Measurements from ENCODE around the gene RPN2.
A peak's percentile ranks its signal among the peaks of the same experiment; 100 is the strongest.
"Not testable (repeated sequence)": the region's sequence is repeated elsewhere in the genome, so short reads cannot be mapped to it uniquely, and the experiment has no call there.

RPN2 gene

DNA sequence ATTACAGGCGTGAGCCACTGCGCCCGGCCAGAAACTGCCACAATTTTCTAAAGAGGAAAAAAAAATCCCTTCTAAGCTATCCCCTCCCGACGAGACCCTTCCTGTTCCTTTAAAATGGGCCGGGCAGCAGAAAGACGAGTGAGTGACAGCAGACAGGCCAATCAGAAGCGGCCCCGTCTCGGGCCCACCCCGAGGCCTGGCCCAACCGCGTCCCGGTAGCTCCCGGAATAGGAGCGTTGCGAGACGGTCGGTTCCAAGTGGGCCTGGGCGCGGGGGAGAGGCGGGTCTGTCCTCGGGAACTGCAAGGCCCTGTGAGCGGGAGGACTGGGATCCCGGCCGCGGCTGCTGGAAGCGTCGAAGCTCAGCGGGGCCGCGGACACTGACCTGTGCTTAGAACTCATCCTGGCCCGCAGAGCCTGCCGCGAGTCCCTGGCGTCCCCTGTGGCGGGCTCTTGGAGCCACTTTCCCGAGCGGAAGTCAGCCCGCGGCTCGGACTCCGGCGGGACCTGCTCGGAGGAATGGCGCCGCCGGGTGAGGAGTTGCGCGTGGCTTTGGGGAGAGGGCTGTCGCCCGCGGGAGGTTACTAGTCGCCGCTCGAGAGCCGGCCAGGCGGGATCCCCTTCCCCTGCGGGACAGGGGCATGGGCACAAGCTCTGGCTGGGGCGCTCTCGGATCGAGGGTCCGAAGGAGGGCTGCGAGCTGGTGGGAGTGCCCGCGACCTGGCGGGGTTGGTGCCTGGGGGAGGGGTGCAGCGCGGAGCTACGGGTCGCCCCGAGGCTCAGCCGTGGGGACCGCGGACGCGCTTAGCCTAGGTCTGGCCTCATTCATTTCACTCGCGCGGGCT is at the start of gene RPN2, which contains the start of gene MROH8:
Gene RPN2 (plus strand): TSS at position 492 of the 844 bp plus-strand sequence. CDS start 27 bp downstream, at position 519.
Gene MROH8 (minus strand): TSS at position 710 of the 844 bp plus-strand sequence.
- H3K4me3 ChIP-seq (ENCODE audit: low read depth, low read length) = peak within 1 kb of the TSS; percentile 94
- DNase-seq (ENCODE audit: low read depth) = peak; percentile 95

DNA sequence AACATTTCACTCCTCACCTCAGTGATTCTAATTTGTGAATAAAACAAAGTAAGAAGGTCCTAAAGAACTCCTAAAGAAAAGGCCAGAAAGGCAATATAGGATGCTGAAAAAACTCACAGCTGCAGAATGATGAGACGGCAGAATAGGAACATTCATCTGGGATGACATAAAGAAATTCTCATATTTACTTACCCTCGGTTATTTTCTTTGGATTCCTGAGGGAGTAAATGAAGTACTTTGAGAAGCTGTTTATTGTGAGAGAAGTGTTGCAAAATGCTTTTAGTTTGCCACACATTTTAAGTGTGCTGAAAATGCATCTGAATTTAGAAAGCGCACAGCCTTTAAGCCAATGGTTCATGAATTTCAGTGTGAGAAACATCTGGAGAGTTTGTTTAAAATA is 47.6 kb upstream of the RPN2 start:
- DNase-seq (ENCODE audit: low read depth) = peak; percentile 27
- H3K4me3 ChIP-seq (ENCODE audit: low read depth, low read length) = no peak overlapping the region

DNA sequence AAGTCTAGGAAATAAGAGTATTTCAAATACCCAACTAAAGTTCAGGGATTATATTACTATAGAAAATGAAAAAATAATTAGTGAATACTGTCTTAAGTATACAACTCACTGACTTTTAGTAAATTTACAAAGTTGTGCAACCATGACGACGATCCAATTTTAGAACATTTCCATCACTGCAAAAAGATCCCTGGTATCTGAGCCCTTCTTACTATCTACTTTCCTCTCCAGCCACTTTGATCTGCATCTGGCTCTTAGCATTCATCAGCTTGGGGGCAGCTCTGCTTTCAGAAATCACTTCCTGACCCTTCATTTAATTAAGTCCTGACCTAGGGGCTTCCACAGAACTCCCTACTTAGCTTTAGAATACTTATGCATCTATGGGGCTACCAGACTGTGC is 45.2 kb upstream of the RPN2 start:
- DNase-seq (ENCODE audit: low read depth) = no peak

DNA sequence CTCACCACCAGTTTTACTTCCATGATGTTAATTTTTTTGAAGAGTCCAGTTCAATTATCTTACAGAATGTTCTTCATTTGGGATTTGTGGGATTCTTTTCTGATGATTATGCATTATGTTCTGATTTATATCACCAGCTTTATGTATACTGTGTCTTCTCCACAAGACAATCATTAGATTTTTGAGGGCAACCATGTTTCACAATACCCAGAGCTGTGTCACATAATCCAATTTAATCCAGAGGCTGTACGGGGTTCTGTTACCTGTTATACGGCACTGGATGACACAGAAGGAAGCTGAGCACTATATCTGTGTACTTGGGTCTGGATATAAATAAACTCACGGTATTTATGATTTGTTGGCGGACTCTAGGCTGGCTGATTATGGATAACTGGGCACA is 41.6 kb upstream of the RPN2 start:
- H3K4me3 ChIP-seq (ENCODE audit: low read depth, low read length) = no peak overlapping the region
- no peak for DNase-seq (ENCODE audit: low read depth)

More for the DNA sequence above, 45.2 kb upstream of the RPN2 start:
- H3K4me3 ChIP-seq (ENCODE audit: low read depth, low read length) = no peak overlapping the region

DNA sequence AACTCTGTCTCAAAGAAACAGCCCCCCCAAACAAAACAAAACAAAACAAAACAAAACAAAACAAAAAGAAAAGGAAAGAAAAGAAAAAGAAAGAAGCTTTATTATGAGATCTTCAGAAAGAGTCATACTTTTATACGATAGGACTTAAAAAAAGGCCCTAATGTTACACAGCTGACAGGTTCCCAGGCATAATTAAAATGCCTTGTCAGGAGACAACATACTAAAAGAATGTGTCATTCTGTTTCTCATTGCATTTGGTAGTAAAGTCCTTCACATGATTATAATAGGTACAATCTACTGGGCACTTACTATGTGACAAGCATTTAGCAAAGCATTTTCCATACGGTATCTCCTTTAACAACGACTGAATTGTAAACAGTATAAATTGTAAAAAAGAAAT is 36.4 kb upstream of the RPN2 start:
- no peak overlapping the region for H3K4me3 ChIP-seq (ENCODE audit: low read depth, low read length)
- no peak for DNase-seq (ENCODE audit: low read depth)

DNA sequence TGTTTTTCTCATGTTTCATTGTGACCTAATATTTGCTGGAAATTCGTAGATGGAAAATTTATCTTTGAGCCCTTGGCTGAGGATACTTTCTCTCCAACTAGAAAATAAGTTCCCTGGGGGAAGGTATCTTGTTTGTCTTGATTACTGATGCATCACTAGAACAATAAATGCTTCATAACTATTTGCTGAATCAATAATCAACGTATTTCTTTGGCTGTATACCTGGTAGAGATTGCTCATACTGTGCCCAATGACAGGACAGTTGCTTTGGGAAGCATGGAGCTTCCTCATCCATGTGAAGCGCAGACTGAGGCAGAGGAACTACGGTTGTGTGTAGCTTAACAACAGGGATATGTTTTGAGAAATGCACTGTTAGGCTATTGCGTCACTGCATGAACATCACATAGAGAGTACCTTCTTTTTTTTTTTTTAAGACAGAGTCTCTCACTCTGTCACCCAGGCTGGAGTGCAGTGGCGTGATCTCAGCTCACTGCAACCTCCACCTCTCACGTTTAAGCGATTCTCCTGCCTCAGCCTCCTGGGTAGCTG is 34.2 kb upstream of the RPN2 start:
- DNase-seq (ENCODE audit: low read depth) = no peak
- H3K4me3 ChIP-seq (ENCODE audit: low read depth, low read length) = no peak overlapping the region

DNA sequence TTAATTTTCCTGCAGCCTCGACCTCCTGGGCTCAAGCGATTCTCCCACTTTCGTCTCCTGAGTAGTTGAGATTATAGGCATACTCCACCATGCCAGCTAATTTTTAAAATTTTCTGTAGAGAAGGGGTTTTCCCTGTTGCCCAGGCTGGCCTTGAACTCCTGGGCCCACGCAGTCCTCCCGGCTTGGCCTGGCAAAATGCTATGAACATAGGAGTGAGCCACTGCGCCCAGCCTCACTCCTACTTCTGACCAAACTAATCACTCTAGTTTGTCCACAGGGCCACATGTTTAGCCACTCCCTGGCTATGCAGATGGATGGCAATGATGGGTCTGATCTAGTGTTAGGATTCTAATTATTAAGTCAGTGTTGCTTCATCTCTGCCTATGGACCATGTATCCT is 31.9 kb upstream of the RPN2 start:
- no peak overlapping the region for H3K4me3 ChIP-seq (ENCODE audit: low read depth, low read length)
- DNase-seq (ENCODE audit: low read depth) = no peak

DNA sequence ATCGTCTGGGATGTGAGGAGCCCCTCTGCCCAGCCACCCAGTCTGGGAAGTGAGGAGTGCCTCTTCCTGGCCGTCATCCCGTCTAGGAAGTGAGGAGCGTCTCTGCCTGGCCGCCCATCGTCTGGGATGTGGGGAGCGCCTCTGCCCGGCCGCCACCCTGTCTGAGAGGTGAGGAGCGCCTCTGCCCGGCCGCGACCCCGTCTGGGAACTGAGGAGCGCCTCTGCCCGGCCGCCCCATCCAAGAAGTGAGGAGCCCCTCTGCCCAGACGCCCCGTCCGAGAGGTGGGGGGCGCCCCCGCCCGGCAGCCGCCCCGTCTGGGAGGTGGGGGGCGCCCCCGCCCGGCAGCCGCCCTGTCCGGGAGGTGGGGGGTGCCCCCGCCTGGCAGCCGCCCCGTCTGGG is 28.3 kb upstream of the RPN2 start:
- DNase-seq (ENCODE audit: low read depth); H3K4me3 ChIP-seq (ENCODE audit: low read depth, low read length): not testable (repeated sequence)

GRCh38 chr20:37151529-37151928 is 27.6 kb upstream of the RPN2 start:
- no peak for DNase-seq (ENCODE audit: low read depth)
- no peak overlapping the region for H3K4me3 ChIP-seq (ENCODE audit: low read depth, low read length)

DNA sequence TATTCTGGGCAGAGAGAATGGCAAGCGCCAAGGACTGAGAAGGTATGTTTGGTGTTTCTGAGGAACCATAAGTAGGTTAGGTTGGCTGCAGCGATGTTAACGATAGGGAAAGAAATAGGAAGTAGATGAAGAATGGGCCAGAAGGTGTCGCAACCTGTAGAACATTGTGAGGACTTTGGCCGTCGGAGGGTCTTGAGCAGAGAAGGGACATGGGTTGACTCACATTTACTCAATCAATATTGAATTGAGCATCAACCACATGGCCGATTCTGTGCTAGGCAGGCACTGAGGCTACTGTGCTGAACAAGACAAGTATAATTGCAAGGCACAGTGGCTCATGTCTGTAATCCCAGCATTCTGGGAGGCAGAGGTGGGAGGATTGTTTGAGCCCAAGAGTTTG is 26.8 kb upstream of the RPN2 start:
- DNase-seq (ENCODE audit: low read depth) = no peak
- H3K4me3 ChIP-seq (ENCODE audit: low read depth, low read length) = no peak overlapping the region

DNA sequence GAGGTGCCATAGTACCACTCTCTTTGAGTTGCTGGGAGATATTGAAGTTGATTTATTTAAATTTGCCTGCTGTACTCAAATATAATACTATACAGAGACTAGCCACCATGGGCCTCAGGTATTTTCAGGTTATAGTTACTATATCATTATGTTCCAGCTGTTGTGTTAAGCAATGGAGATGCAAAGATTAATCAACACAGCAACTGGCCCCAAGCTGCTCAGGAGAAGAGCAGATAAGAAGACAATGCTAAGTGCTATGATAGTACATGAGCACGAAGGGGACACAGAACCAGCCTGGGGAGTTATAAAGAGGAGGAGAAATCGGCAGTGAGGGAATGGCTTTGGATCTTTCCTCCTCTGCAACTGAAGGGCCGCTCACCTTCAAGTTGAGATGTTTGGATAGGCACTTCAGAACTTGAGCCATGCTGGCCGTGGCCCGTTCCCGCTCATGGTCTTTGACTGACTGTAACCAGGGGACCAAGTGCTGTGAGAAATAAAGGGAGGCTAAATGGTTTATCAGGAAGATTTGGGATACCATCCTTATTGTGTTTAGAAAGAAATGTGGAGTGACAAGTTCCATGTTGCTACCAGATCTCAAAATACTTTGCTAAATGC is 24.3 kb upstream of the RPN2 start:
- no peak overlapping the region for H3K4me3 ChIP-seq (ENCODE audit: low read depth, low read length)
- no peak for DNase-seq (ENCODE audit: low read depth)

DNA sequence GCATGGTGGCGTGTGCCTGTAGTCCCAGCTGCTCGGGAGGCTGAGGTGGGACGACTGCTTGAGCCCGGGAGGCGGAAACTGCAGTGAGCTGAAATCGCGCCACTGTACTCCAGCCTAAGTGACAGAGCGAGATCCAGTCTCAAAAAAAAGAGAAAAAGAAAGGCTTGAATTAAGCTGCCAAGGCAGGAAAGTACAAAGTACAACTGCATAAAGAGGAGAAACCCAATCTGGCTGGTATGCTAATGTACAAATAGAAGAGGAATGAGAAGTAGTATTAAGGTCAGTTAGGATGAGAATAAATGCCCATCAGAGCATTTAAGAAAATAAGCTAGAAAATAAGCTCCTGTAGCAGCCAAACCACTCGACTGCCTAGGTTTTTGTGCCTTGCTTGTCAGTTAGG is 23.1 kb upstream of the RPN2 start:
- no peak for DNase-seq (ENCODE audit: low read depth)
- no peak overlapping the region for H3K4me3 ChIP-seq (ENCODE audit: low read depth, low read length)

GRCh38 chr20:37158248-37158647 is 20.9 kb upstream of the RPN2 start:
- DNase-seq (ENCODE audit: low read depth) = no peak

DNA sequence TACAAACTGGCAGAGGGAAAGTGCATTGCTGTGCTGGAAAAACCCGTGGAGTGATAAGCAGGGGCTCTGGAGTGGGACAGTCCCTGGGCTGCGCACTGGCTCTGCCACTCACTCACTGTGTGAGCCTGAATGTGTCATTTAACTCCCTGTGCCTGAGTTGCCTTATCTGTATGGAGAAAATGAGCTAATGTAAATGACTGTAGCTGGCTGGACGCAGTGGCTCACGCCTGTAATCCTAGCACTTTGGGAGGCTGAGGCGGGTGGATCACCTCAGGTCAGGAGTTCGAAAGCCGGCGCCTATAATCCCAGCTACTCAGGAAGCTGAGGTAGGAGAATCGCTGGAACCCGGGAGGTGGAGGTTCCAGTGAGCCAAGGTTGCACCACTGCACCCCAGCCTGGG is 18.4 kb upstream of the RPN2 start:
- no peak for DNase-seq (ENCODE audit: low read depth)
- no peak overlapping the region for H3K4me3 ChIP-seq (ENCODE audit: low read depth, low read length)

More at GRCh38 chr20:37158248-37158647, 20.9 kb upstream of the RPN2 start:
- H3K4me3 ChIP-seq (ENCODE audit: low read depth, low read length) = no peak overlapping the region

GRCh38 chr20:37161830-37162549 is 17.1 kb upstream of the RPN2 start:
- DNase-seq (ENCODE audit: low read depth) = no peak
- no peak overlapping the region for H3K4me3 ChIP-seq (ENCODE audit: low read depth, low read length)

- DNase-seq (ENCODE audit: low read depth) = no peak
- no peak overlapping the region for H3K4me3 ChIP-seq (ENCODE audit: low read depth, low read length)
Observed at GRCh38 chr20:37162646-37163045, 16.5 kb upstream of the RPN2 start.

DNA sequence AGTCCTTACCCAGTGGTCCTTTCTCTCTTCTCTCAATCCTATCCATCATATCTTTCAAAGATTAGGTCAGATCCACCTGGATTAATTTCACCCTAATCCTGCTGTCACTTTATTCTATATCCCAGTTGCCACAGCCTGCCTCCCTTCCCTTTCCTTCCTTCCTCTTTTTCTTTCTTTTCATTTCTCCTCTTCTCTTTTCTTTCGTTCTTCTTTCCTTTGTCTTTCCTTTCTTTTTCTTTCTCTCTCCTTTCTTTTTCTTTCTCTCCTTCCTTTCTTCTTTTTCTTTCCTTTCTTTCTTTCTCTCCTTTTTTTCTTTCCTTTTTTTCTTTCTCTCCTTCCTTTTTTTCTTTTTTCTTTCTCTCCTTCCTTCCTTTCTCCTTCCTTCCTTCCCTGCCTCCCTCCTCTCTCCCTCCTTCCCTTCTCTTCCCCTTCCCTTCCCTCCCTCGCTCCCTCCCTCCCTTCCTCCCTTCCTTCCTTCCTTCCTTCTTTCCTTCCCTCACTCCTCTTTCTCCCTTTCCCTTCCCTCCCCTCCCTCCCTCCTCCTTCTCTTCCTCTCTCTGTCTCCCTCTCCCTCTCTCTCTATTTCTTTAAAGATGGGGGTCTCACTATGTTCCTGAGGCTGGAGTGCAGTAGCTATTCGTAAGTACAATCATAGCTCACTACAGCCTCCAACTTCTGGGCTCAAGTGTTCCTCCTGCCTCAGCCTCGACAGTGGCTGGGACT is 15.1 kb upstream of the RPN2 start:
- H3K4me3 ChIP-seq (ENCODE audit: low read depth, low read length) = no peak overlapping the region
- no peak for DNase-seq (ENCODE audit: low read depth)

DNA sequence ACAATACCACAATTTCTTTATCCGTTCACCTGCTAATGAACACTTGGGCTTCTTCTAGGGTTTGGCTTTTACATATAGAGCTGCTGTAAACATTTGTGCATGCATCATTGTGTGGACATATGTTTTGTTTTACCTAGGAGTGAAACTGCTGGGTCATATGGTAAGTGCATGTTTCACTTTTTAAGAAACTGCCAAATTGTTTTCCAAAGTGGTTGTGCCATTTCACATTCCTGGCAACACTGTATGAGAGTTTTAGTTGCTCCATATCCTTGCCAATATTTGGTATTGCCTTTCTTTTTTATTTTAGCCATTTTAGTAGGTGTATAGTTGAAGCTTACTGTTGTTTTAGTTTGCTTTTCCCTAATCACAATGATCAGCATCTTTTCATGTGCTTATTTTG is 14.1 kb upstream of the RPN2 start:
- DNase-seq (ENCODE audit: low read depth) = no peak
- H3K4me3 ChIP-seq (ENCODE audit: low read depth, low read length) = no peak overlapping the region

GRCh38 chr20:37166867-37167266 is 12.3 kb upstream of the RPN2 start:
- no peak overlapping the region for H3K4me3 ChIP-seq (ENCODE audit: low read depth, low read length)
- DNase-seq (ENCODE audit: low read depth) = no peak
